GM21786 (cell line): ENCODE results near the gene TAF4.
"Not testable (repeated sequence)": the region's sequence is repeated elsewhere in the genome, so short reads cannot be mapped to it uniquely, and the experiment has no call there.

ENCODE experiments used
- ATAC-seq: cut with Tn5 transposase; IDR thresholded peaks from one replicate; pipeline ENCODE4 v1.9.1; 2021; ENCODE audit not compliant: unreplicated experiment

TAF4 gene

DNA sequence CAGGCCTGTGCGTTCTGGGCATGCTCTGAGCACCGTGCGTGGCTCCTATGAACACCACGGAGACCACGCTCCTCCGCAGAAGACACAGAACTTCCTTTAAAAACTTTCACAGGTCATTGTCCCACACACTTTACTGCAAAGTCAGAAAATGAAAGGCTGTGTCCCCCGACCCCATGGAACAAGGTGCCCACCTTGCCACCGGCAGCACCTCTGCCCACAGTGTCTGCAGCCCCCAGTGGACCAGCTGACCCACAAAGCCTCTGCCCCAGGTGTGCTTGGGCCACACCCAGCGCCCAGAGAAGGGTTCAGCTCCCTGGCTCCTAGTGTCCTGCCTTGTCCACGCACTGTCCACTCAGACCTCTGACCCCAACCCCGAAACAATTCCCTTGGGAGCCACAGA, 8.7 kb downstream of the TAF4 start:
- ATAC-seq = no peak

DNA sequence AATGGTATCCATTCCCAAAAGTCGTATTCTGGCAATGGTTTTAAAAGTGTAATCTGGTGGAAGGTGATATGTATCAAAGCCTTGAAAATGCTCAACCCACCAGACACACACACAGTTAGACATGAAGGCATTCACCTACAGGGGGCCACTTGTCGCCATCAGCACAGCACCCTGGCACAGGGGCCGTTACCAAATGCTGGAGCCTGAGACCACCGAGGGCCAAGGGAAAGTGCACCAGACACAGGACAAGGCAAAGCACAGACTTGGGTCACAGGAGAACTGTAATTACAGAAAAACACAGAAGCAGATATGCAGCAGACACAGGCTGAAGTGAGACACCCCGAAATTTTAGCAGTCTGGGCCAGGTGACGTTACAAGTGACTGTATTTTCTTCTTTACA, 9.3 kb downstream of the TAF4 start:
- ATAC-seq = no peak

DNA sequence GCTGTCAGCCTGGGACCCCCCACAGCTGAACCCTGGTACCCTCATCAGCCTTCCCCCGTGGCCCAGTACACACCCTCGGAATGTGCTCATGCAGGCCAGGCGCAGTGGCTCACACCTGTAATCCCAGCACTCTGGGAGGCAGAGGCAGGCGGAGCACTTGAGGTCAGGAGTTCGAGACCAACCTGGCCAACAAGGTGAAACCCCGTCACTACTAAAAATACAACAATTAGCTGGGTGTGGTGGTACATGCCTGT, 9.9 kb downstream of the TAF4 start:
- ATAC-seq = not testable (repeated sequence)

DNA sequence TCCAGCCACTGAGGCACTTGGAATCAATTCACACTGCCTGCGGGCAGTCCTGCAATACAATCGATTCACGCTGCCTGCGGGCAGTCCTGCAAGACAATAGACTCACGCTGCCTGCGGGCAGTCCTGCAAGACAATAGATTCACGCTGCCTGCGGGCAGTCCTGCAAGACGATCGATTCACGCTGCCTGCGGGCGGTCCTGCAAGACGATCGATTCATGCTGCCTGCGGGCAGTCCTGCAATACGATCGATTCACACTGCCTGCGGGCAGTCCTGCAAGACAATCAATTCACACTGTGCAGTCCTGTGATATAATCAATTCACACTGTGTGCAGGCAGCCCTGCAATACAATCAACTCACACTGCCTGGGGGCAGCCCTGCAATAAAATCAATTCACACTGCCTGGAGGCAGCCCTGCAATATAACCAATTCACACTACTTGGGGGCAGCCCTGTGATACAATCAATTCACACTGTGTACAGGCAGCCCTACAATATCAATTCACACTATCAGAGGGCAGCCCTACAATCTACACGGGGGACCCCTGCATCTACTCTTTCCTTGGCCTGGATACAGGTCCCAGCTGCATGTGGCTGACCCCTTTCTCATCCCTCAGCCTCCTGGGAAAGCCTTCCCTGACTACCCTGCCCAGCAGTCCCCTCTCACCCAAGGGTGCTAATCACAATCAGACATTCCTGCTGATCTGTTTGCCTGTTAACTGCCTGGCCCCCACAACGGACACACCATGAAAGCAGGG, 10.4 kb downstream of the TAF4 start:
- ATAC-seq = no peak

DNA sequence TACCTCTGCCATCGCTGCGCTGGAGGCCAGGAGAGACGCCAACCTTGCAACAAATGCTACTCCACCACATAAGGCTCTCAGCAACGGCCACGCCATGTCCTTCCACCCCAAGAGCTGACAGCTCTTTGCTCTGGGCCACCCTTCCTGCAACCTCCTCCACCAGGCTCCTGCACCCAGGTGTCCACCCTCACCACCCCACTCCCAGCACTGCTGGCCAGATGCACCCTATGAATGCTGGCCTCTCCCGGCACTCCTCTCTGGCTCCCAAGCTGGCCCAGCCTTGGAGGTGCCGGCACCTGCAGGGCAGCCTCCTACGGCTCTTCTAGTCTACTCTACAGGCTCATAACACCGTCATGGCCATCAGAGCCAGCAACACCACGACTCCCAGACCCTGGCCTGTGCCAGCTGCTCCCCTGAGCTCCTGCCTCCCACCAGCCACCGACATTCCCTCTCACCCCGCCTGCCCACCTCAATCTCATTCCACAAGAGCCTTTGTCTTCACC, 11.2 kb downstream of the TAF4 start:
- ATAC-seq = no peak

DNA sequence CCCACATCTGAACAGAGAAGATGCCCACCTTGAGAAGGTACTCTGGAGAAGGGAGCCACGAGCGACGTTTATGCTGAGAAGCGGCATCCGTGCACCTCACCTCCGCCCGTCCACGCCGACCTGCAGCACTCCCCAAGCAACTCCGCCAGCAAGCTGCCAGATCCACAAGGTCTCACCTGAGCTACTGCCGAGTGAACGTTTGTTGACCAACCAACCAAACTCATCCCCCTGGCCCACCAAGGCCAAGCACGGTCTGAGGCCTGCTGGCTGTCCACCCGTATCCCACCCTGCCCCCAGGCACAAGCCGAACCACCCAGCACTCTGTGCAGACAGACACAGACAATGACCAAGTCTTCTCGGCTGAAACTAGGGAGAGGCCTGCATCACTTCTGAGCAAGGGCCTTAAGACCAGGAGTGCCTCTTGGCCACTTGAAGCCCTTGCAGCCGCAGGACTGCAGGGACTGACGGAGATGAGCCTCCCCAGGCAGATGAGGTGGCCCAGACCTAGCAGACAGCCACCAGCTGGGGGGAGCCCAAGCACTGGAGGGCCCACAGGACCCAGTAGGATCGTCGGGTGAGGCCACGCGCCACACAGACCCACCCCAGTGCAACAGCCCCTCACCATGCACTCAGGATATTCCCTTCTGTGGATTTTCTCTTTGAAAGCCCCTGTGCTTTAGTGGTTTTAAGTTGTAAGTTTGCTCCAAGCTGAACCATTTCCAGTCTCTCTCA, 12.1 kb downstream of the TAF4 start:
- ATAC-seq = no peak

DNA sequence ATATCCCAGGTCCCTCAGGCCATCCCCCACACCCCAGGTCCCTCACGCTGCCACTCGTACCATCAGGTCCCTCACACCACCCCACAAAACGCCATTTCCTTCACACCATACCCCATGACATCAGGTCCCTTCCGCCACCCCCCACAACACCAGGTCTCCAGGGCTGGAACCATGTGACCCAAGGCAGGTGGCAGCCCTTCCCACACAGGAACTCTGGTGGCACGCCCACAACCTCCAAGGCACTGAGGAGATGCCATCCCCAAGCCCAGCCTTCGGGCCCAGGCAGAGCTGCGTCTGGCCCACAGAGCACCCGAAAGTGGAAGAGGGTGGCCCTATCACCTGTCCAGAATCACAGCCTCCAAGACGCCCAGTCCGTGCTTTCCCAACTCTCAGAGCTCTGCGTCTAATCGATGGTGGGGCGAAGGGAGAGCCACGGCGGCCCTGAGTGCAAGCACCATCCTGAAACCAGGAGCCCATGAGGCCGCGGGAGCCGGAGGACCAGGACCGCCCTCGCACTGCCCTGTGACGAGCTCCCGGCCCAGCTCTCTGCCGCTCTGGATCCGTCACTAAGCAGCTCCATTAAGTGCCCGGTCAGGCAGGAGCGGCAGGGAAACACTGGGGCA, 12.7 kb downstream of the TAF4 start:
- no peak for ATAC-seq

DNA sequence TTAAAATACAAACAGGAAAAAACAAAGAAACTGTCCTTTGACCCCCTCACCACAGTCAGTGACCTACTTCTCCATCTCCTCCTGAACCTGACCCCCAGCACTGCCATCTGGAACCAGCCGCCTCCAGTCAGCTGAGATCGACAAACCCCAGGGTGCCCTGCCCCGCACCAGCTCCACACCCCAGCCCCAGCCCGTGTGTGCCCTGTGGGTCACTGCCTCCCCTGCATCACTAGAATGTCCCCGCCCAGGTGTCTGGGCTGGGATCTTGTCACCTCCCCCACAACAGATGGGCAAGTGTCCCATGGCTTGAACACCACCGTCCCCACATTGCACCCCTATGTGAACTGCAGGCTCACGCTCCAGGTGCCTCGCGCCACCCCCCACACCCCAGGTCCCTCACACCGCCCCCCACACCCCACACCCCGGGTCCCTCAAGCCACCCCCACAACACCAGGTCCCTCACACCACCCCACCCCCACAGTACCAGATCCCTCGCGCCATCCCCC, 13.3 kb downstream of the TAF4 start:
- ATAC-seq = no peak

DNA sequence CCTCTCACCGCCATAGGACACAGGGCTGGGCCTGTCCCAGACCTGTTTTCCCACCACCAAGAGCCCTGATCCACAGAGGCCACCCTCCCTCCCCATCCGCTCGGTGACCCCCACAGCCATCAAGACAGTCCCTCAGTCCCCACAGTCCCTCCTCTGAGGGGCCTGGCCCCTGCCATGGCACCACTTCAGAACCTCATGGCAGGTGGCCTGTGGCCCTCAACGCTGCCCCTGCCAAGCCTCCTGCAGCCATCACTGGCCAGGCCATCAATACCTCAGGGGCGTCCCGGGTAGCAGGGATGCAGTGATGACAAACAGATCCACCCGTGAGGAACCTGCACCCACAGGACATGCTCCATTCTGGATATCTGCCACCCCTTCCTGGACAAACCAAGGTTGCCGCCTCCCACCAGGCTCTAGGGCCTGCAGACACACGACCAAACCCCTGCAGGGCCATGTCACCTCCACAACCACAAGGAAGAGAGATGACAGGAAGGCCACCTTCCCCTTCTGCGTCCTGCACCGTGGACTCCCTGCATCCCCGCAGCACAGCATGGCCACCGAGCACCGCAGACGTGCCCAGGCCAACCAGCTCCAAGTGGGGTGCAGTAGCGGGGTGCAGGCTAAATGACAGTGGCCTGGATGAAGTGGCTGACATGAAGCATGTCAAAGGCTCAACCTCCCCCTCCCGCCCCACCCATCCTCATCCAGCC, 14.0 kb downstream of the TAF4 start:
- no peak for ATAC-seq

DNA sequence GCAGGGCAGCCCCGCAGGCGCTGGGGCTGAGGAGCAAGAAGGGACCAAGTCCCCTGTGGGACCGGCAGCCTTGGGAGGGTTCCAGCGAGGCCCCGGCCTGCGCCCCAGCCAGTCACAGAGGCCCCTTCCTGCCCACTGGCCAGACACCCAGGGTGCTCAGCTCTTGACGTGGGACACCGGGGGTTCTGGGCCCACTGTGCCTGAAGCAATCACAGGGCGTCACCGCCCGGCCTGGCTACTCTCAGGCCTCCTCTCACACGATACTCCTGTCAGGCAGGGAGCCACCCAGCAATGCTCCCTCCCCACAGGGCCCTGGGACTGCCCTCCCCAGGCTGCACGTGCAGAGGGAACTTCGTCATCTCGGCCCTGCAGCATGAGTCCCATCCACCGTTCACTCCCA, 14.5 kb downstream of the TAF4 start:
- ATAC-seq = no peak

DNA sequence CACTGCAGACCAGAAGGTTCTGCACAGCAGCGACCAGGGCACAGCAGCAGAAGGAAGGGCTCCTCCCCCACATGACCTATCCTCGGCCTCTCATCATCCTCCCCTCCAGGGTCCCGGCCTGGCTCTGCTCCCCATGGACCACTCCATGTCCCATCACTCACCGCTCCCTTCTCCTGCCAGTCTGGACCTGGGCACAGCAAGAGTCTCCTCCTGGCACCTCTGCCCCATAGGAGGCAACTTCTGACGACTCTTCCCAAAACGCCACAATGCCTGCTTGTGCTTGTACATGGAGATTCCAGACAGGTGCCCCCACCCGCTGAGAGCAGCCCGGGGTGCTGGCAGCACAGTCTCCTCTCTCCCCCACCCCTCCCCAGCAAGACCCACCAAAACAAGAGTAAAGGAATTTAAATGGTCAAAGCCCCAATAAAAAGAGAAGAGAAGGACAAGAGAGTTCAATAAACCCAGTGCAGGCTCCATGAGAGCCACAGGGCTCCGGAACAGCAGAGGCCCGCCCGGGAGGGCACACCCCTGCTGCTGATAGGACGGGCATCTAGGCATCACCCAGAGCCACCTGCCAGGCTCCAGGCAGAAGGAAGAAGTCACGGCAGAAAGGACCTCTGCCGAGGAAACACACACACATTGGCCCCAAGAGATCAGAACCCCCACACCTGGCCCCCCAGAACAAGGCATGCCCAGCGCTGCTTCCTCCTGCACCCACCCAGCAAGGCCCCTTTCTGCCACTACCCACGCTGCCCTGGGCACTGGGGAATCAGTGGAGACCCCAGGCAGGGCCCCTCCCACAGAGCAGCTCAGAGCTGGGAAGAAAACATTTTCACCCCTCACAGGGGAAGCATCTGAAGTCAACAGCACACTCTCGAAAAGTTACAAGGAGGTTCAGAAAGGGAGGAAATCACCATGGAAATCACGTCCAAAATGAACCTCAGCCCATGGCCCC, 15.2 kb downstream of the TAF4 start:
- ATAC-seq = no peak

DNA sequence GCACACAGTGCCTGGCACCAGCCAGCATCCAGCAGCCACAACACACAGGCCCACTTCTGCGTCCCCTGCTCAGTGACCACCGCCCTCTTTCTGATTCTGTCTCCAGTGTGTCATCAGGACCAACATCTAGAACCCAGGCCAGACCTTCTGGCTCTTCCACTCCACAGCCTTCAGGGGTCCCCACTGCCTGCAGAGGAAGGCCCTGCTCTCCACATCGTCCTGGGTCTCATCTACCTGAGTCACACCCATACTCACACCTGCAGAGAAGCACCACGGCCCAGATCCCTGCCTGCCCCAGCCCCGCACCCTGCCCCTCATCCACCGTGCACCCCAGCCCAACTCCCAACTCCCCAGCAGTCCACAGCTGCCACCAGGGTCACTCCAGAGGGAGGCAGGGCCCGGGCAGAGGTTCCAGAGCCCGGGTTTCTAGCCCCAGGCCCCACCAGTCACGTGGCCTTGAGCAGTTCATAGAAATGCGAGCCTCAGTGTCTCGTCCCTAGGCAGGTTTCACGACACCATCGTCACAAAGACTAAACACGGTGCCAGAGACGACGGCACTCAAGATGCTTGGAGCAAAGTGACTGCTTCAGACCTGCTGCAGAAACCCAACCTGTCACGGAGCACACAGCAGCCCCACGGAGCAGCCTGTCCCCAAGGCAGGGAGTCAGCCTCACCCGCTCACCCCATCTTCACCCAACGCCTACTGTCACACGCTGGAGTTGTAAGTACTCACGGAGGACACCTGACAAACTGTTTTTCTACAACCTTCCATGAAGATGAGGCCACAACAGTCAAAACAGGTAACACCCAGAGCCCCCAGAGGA, 16.1 kb downstream of the TAF4 start:
- no peak for ATAC-seq

DNA sequence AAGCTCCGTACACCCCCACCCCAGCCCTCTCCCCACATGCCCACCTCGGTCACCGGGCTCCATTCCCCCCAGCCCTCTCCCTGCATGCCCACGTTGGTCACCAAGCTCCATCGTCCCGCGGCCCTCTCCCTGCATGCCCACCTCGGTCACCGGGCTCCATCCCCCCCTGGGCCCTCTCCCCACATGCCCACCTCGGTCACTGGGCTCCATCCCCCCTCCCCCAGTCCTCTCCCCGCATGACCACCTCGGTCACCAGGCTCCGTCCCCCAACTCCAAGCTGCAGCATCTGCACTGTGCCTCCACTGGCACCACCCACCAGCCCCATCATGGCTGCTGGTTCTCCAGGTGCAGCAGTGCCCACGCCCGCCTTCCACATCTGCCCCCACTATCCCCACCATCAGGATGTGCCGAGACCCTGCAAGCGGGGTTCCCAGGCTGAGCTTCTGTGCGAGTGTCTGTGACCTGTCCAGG, 16.8 kb downstream of the TAF4 start:
- ATAC-seq = no peak

DNA sequence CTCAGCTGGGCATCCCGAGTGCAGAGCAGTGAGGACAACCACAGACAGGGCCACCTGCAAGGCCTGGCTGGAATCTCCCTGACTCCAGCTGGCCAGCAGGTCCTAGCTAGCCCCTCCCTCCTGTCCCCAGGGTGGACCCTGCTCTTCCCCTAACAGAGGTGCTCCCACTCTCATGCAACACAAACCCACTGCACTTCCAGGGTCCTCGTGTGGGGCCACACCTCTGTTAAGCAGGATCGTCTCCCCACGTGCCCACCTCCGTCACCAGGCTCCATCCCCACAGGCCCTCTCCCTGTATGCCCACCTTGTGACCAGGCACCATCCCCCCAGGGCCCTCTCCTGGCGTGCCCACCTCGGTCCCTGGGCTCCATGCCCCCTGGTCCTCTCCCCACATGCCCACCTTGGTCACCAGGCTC, 17.3 kb downstream of the TAF4 start:
- no peak for ATAC-seq

DNA sequence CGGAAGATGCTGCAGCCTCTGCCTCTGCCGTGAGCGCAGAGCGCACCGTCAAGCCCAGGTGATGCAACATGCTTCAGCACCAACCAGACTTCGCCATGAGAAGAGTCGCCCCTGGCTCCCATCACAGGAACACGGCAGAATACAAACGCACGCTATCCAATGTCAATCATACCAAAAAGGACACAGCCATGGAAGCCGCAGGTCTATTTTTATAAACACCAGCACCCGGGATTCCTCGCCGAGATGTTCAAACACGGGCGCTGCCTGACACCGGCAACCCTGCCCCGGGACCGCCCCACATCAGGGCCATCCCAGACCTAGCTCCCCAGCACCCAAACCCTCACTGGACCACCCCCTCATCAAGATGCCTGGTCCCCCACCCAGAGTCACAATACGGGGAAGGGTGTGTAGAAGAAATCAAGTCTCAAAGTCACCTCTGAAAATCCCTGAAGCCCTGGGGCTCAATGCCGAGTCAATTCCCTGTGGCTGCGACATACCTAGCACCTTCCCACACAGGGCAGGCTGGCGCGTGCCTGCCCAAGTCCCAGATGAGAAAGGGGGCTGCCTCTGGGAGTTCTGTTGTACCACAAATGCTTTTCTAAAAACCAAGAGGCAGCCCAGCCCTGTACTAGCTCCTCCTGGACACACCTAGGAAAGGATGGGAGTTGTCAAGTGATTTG, 17.9 kb downstream of the TAF4 start:
- no peak for ATAC-seq

DNA sequence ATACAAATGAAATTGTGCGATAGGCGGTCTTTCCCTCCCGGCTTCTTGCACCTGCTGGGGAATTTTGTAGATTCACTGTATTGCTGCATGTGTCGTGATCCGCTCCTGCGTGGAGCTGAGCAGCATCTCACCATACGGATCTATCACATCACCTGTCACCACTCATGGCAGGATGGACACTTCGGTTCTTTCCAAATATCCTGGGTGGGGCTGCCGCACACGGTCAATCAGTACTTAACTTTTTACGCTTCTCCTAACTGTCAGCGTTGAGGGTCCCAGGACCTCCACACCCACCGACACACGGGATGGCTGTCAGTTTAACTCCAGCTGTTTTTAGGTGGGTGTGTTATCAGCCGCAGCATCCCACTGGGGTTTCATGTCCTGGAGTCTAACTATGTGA, 19.2 kb downstream of the TAF4 start:
- ATAC-seq = no peak

DNA sequence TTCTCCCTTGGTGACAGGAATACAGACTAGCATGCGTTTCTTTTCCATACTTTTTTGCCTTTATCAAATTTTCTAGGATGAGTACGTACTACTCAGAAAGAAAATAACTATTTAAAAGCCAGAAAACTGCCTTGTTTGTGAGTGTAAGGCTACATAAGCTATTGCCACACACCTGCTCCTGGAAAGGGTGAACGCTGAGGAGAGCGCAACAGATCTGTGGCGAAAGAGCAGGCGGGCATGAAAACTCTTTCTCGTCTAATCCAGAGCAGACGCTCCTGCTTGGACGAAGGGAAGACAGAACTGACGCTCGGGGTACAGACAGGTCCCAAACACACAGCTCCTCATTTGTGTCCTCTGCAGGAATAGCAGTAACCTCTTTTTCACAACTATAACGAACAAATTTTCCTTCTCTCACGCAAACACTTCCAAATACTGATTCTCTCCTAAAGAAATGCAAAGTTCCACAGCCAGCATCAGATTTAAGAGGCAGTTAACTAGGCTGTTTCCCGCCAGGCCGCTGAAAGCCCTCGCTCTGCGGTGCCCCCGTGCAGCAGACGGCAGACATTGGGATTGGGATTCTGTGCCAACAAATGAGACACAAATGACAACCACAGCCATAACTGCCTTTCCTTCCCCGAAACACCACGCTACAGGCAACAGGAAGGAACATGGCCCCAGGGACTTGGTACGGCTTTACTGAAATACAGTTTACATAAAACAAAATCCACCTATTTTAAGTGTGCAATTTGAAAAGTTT, 20.0 kb downstream of the TAF4 start:
- ATAC-seq = no peak

DNA sequence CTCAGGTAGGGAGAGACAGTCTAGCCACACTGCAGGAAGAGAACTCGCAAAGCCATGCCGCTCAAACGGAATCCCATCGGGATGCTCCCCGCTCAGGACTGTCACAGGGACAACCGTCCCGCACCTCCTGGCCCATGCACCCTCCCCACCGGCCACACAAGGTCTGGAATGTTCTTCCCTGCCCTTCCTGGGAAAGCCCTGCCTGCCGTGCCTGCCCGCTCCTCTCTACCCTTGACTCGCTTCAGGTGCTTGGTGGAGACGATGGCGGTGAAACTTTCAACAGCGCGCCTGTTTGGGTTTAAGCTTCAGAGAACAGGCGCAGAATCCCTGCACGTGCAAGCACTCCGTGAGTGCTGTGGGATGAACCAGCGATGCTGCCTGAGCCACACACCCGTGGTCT, 20.6 kb downstream of the TAF4 start:
- no peak for ATAC-seq
